ENCODE data around the gene SENP6. TPM values are rescaled to one million over a fixed set of nuclear protein-coding genes. Genes with fewer than 3 reads are reported as not detected.

The SENP6 gene
- total and polyA plus RNA-seq, 2 donors (not counting 1 experiment from before 2014, with no cell fraction given), result 30.8 to 161 TPM

DNA sequence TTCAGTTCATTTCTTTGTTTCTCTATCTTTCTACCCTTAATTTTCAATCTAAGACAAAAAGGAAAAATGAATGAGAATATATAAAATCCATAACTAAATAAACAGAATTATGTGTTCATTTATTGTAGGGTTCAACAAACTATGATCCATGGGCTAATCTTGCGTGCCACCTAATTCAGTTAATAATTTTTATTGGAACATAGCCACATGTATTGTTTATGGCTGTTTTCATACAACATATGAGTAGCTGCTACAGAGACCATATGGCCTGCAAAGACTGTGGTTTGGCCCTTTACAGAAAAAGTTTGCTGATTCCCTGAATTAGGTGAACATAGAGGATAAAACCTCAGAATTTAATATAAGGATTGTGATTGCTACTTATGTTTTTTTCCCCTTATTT is 21.8 kb downstream of the SENP6 start:
- Mint-ChIP-seq H3K4me3 (no peak overlapping the region), H3K9me3 (ENCODE audit: insufficient read depth) (no peaks in the 10 kb centered on the region), H3K4me1 (peaks cover 29% of the 10 kb centered on the region), H3K27ac (no peak overlapping the region), H3K27me3 (no peaks in the 10 kb centered on the region)
- CTCF ChIA-PET, result interaction anchor here (0.9 kb wide), 1 partner anchor 40 kb away, joined by 3 read pairs; no protein-coding TSS in a partner anchor
- DNase-seq (no peak), ATAC-seq (ENCODE audit: low read depth) (no peak)
- peaks cover 37% of the 10 kb centered on the region for H4K20me1 ChIP-seq (ENCODE audit: control insufficient read depth, insufficient read depth, low read length, poor library complexity, severe bottlenecking)
- intact Hi-C loops (cut with micrococcal nuclease), result loop anchor here (2.0 kb wide), 1 partner anchor 17 kb away; no protein-coding TSS in a partner anchor
- TF ChIP-seq EZH2 (IDR thresholded peaks at IDR 0.05; ENCODE audit: borderline replicate concordance, insufficient read depth, low read depth, low read length, poor library complexity, severe bottlenecking), result no peak
- no peak for TF ChIP-seq CTCF (IDR thresholded peaks at IDR 0.05)
- no peak overlapping the region for H3K9ac ChIP-seq (ENCODE audit: low read length)
- peaks cover 12 to 22% of the 10 kb centered on the region in 2 donors for H3K4me1 ChIP-seq (ENCODE audit: control insufficient read depth in 2 of 2, insufficient read depth in 2 of 2, low read length in 2 of 2)
- no peak overlapping the region for H3K4me2 ChIP-seq (replicated peaks; ENCODE audit: low read depth, low read length, poor library complexity, severe bottlenecking)
- POLR2A ChIA-PET, result no interaction called here
- no peaks in the 10 kb centered on the region for H3K9me3 ChIP-seq (ENCODE audit: control extremely low read depth in 1 of 3, control insufficient read depth in 2 of 3, insufficient read depth in 1 of 3, low read length in 2 of 3)
- H3K27me3 ChIP-seq (replicated peaks in 1 of 4; ENCODE audit: control extremely low read depth in 1 of 4, control insufficient read depth in 3 of 4, insufficient read depth in 4 of 4, low read length in 3 of 4), result no peaks in the 10 kb centered on the region
- H3K27ac ChIP-seq (ENCODE audit: low read length in 2 of 2), result no peak overlapping the region
- H3K4me3 ChIP-seq (ENCODE audit: control extremely low read depth in 1 of 5, extremely low read depth in 1 of 5, insufficient read depth in 1 of 5, low read depth in 2 of 5, low read length in 4 of 5), result no peak overlapping the region
- peaks cover 47% of the 10 kb centered on the region for H3K79me2 ChIP-seq (ENCODE audit: control insufficient read depth, insufficient read depth, low read length)
- peaks cover 0 to 12% of the 10 kb centered on the region in 2 experiments for H3K36me3 ChIP-seq (replicated peaks in 1 of 2; ENCODE audit: control extremely low read depth in 1 of 2, control insufficient read depth in 1 of 2, extremely low read depth in 1 of 2, insufficient read depth in 2 of 2, low read length in 1 of 2)
- H2AFZ ChIP-seq (ENCODE audit: insufficient read depth, low read depth, low read length, poor library complexity, severe bottlenecking), result no peak overlapping the region
- no CpG with 5 or more reads among the region's 1 CpG for WGBS (ENCODE audit: insufficient coverage)

DNA sequence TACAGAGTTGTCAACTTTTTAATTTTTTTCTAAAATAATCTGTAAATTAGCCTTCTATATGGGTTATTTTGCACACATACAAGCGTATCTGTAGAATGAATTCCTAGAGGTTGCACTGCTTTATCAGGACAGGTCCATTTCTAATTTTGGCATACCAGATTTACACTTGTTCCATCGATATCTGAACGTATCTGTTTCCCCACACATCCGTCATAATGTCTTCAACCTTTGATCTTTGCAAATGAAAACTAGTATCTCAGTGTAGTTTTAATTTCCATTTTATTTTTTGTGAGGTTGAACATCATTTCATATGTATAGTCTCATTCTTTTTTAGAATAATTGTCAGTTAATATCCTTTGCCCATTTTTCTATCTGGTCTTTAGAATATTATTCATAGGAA is 22.7 kb downstream of the SENP6 start:
- no peak overlapping the region for H3K27ac ChIP-seq (ENCODE audit: low read length in 2 of 2)
- peaks cover 22% of the 10 kb centered on the region for H3K4me1 Mint-ChIP-seq
- intact Hi-C loops (cut with micrococcal nuclease), result no loop called here
- no peak overlapping the region for H3K27ac Mint-ChIP-seq
- H3K4me1 ChIP-seq (ENCODE audit: control insufficient read depth in 2 of 2, insufficient read depth in 2 of 2, low read length in 2 of 2), result peaks cover 11 to 15% of the 10 kb centered on the region in 2 donors
- DNase-seq (no peak), ATAC-seq (ENCODE audit: low read depth) (no peak)
- no peaks in the 10 kb centered on the region for H3K9me3 Mint-ChIP-seq (ENCODE audit: insufficient read depth)
- peaks cover 0 to 12% of the 10 kb centered on the region in 2 experiments for H3K36me3 ChIP-seq (replicated peaks in 1 of 2; ENCODE audit: control extremely low read depth in 1 of 2, control insufficient read depth in 1 of 2, extremely low read depth in 1 of 2, insufficient read depth in 2 of 2, low read length in 1 of 2)
- peaks cover 29% of the 10 kb centered on the region for H4K20me1 ChIP-seq (ENCODE audit: control insufficient read depth, insufficient read depth, low read length, poor library complexity, severe bottlenecking)
- H2AFZ ChIP-seq (ENCODE audit: insufficient read depth, low read depth, low read length, poor library complexity, severe bottlenecking), result no peak overlapping the region
- H3K4me2 ChIP-seq (replicated peaks; ENCODE audit: low read depth, low read length, poor library complexity, severe bottlenecking), result no peak overlapping the region
- ChIA-PET POLR2A (no interaction called here), CTCF (no interaction called here)
- no peak overlapping the region for H3K9ac ChIP-seq (ENCODE audit: low read length)
- no peaks in the 10 kb centered on the region for H3K9me3 ChIP-seq (ENCODE audit: control extremely low read depth in 1 of 3, control insufficient read depth in 2 of 3, insufficient read depth in 1 of 3, low read length in 2 of 3)
- no CpG with 5 or more reads among the region's 4 CpGs for WGBS (ENCODE audit: insufficient coverage)
- H3K79me2 ChIP-seq (ENCODE audit: control insufficient read depth, insufficient read depth, low read length), result peaks cover 47% of the 10 kb centered on the region
- no peaks in the 10 kb centered on the region for H3K27me3 ChIP-seq (replicated peaks in 1 of 4; ENCODE audit: control extremely low read depth in 1 of 4, control insufficient read depth in 3 of 4, insufficient read depth in 4 of 4, low read length in 3 of 4)
- H3K4me3 Mint-ChIP-seq, result no peak overlapping the region
- no peaks in the 10 kb centered on the region for H3K27me3 Mint-ChIP-seq
- no peak overlapping the region for H3K4me3 ChIP-seq (ENCODE audit: control extremely low read depth in 1 of 5, extremely low read depth in 1 of 5, insufficient read depth in 1 of 5, low read depth in 2 of 5, low read length in 4 of 5)
- TF ChIP-seq CTCF (IDR thresholded peaks at IDR 0.05) (no peak), EZH2 (IDR thresholded peaks at IDR 0.05; ENCODE audit: borderline replicate concordance, insufficient read depth, low read depth, low read length, poor library complexity, severe bottlenecking) (no peak)

Data from B cell (primary cell).